Measurements from ENCODE around the gene ETS2.

Gene ETS2

DNA sequence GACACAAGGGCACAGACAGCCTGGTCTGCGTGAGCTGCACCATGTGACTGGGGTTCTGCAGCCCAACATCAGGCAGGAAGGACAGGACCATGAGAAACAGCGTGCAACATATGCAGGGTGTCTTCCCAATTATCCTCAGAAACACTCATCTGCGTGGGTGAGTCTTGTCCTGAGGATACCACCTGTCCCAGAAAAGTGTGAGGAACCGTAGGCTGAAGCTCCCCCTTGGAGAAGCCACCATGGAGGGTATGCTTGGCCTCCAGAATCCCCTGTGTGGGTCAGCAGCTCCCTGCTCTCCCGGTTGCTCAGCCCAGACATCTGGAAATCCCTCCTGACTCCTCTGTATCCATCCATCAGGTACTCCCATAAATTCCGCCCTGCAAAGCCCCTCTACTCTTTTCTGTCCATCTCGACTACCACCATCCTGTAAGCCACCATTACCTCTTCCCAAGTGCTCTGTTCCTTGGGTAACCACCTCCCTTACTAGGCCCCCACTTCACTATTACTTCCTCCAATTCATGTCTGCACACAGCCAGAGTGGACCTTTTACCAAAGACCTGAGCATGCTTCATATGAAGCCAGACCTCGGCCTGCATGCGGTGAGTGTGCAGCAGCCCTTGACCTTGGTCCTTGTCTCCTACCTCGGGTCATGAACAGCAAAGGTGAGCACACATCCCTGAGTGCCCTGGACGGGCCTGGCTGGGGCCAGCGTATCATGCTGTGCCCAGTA lies 33.0 kb downstream of the ETS2 start:
- Histone ChIP-seq H3K4me1 (ENCODE audit: low read length) (no peaks in the 10 kb centered on the region), H2AFZ (ENCODE audit: low read length) (no peak overlapping the region), H3K36me3 (replicated peaks; ENCODE audit: insufficient read depth, low read length) (no peaks in the 10 kb centered on the region), H3K9me2 (replicated peaks; ENCODE audit: insufficient read depth, low read length) (no peaks in the 10 kb centered on the region), H3K9me3 (replicated peaks; ENCODE audit: insufficient read depth, low read length) (no peaks in the 10 kb centered on the region), H3F3A (ENCODE audit: insufficient read depth, low read length) (no peaks in the 10 kb centered on the region), H3K9ac (ENCODE audit: low read length) (no peak overlapping the region), H4K20me1 (ENCODE audit: insufficient read depth, low read length) (no peaks in the 10 kb centered on the region), H3K4me3 (ENCODE audit: low read length) (no peak overlapping the region), H3K27me3 (replicated peaks; ENCODE audit: insufficient read depth, low read length) (no peaks in the 10 kb centered on the region), H3K79me2 (ENCODE audit: low read length) (no peaks in the 10 kb centered on the region), H3K27ac (ENCODE audit: low read length) (no peak overlapping the region), H3K4me2 (ENCODE audit: low read depth, low read length) (no peak overlapping the region)
- TF ChIP-seq EZH2 (optimal IDR thresholded peaks at IDR 0.05; ENCODE audit: low read depth, low read length), result no peak
- TF ChIP-seq, protein P1, sequence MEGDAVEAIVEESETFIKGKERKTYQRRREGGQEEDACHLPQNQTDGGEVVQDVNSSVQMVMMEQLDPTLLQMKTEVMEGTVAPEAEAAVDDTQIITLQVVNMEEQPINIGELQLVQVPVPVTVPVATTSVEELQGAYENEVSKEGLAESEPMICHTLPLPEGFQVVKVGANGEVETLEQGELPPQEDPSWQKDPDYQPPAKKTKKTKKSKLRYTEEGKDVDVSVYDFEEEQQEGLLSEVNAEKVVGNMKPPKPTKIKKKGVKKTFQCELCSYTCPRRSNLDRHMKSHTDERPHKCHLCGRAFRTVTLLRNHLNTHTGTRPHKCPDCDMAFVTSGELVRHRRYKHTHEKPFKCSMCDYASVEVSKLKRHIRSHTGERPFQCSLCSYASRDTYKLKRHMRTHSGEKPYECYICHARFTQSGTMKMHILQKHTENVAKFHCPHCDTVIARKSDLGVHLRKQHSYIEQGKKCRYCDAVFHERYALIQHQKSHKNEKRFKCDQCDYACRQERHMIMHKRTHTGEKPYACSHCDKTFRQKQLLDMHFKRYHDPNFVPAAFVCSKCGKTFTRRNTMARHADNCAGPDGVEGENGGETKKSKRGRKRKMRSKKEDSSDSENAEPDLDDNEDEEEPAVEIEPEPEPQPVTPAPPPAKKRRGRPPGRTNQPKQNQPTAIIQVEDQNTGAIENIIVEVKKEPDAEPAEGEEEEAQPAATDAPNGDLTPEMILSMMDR (IDR thresholded peaks at IDR 0.05; ENCODE audit: low read length), result no peak
- no peak for TF ChIP-seq EZH2phosphoT487 (IDR thresholded peaks at IDR 0.05; ENCODE audit: low read length)
- DNase-seq, result no peak

DNA sequence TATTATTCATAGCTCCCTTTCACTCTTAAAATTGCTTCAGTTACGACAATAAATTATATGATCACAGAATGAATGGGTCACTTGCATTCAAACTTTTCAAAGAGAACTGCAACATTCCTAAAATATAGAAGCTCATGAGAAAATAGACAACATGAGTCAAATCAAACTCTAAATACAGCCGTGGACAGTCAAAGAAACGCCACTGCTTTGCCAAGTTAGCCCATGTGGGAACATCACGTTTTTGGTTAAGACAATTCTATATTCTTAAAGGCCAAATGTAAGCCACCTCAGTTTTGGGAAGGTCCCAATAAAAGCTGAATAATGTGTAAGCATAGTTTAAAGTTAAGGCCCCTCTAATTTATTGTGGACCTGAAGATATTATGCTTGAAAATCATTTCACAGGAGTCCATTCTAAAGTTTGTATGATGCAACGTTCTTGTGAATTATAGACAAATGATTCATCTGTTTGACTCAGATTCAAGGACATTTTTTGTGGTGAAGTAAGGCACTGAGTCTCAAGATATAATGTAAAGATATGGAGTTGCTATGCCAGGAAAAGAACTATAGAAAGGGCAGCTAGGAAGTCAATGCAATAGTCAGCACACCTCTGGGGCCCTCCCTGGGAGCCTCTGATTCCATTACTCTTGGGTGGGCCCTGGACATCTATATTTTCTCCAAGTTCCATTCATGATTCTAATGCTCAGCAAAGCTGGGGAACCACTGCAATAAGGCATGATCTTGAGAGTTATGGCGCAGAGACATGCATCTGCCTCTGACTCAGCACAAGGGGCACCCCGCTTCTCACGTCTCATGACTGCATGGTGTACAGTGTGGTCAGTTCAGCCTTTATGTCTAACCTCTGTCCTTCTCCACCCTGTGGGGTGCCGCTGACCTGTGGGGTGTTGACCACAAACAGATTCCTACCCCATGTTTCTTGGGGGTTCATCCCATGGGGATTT lies 33.9 kb downstream of the ETS2 start:
- Histone ChIP-seq H3K4me2 (ENCODE audit: low read depth, low read length) (no peak overlapping the region), H3K27me3 (replicated peaks; ENCODE audit: insufficient read depth, low read length) (no peaks in the 10 kb centered on the region), H2AFZ (ENCODE audit: low read length) (no peak overlapping the region), H3F3A (ENCODE audit: insufficient read depth, low read length) (no peaks in the 10 kb centered on the region), H4K20me1 (ENCODE audit: insufficient read depth, low read length) (no peaks in the 10 kb centered on the region), H3K9ac (ENCODE audit: low read length) (no peak overlapping the region), H3K4me1 (ENCODE audit: low read length) (no peaks in the 10 kb centered on the region), H3K27ac (ENCODE audit: low read length) (no peak overlapping the region), H3K79me2 (ENCODE audit: low read length) (no peaks in the 10 kb centered on the region), H3K9me2 (replicated peaks; ENCODE audit: insufficient read depth, low read length) (no peaks in the 10 kb centered on the region), H3K9me3 (replicated peaks; ENCODE audit: insufficient read depth, low read length) (no peaks in the 10 kb centered on the region), H3K4me3 (ENCODE audit: low read length) (no peak overlapping the region), H3K36me3 (replicated peaks; ENCODE audit: insufficient read depth, low read length) (no peaks in the 10 kb centered on the region)
- TF ChIP-seq, protein P1 (IDR thresholded peaks at IDR 0.05; ENCODE audit: low read length), result no peak
- no peak for TF ChIP-seq EZH2 (optimal IDR thresholded peaks at IDR 0.05; ENCODE audit: low read depth, low read length)
- TF ChIP-seq EZH2phosphoT487 (IDR thresholded peaks at IDR 0.05; ENCODE audit: low read length), result no peak
- DNase-seq, result no peak

DNA sequence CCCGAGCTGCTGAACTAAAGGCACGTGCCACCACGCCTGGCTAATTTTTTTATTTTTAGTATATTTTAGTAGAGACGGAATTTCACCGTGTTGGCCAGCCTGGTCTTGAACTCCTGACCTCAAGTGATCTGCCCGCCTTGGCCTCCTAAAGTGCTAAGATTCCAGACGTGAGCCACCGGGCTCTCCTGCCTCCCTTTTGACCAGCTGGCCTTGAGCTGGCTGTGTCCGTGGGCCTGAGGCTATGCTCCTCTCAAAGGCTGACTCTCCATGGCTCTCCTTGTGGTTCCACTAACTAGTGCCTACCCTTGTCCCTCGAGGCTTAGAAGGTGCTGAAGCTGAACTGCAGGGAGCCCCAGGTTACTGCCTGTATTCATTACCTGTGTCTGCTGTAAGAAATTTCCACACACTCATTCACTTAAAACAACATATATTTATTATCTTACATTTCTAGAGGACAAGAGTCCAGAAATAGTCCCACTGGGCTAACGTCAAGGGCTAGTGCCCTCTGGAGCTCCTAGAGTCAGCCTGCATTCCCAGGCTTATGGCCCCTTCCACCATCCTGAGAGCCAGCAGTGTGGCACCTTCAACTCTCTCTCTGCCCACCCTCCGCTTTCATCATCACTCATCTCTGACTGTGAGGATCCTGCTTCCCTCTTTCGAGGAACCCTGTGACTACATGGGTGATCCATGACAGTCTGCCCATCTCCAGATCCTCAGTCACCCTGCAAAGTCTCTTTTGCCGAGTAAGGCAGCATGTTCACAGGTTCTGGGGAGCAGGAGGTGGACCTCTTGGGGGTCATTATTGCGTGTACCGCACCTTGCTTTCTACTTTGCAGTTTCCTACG lies 34.9 kb downstream of the ETS2 start:
- H3K4me1 ChIP-seq (ENCODE audit: low read length), result no peaks in the 10 kb centered on the region
- H3K79me2 ChIP-seq (ENCODE audit: low read length), result no peaks in the 10 kb centered on the region
- no peaks in the 10 kb centered on the region for H3K36me3 ChIP-seq (replicated peaks; ENCODE audit: insufficient read depth, low read length)
- DNase-seq, result no peak
- H3K9ac ChIP-seq (ENCODE audit: low read length), result no peak overlapping the region
- H3K9me3 ChIP-seq (replicated peaks; ENCODE audit: insufficient read depth, low read length), result no peaks in the 10 kb centered on the region
- TF ChIP-seq EZH2phosphoT487 (IDR thresholded peaks at IDR 0.05; ENCODE audit: low read length) (no peak), EZH2 (optimal IDR thresholded peaks at IDR 0.05; ENCODE audit: low read depth, low read length) (no peak)
- TF ChIP-seq, protein P1 (IDR thresholded peaks at IDR 0.05; ENCODE audit: low read length), result no peak
- H2AFZ ChIP-seq (ENCODE audit: low read length), result no peak overlapping the region
- no peaks in the 10 kb centered on the region for H4K20me1 ChIP-seq (ENCODE audit: insufficient read depth, low read length)
- H3K9me2 ChIP-seq (replicated peaks; ENCODE audit: insufficient read depth, low read length), result no peaks in the 10 kb centered on the region
- H3K27me3 ChIP-seq (replicated peaks; ENCODE audit: insufficient read depth, low read length), result no peaks in the 10 kb centered on the region
- no peak overlapping the region for H3K4me2 ChIP-seq (ENCODE audit: low read depth, low read length)
- H3K27ac ChIP-seq (ENCODE audit: low read length), result no peak overlapping the region
- no peak overlapping the region for H3K4me3 ChIP-seq (ENCODE audit: low read length)
- no peaks in the 10 kb centered on the region for H3F3A ChIP-seq (ENCODE audit: insufficient read depth, low read length)
